Astrocyte (in vitro differentiated cells and primary cell): ENCODE results near the gene RAB8B.

Experiments
- CTCF ChIP-seq: IDR thresholded peaks from 2 replicates; pipeline ENCODE4 v1.5.1; 2011; ENCODE audit warnings: low read depth, mild to moderate bottlenecking, inconsistent platforms, low read length, moderate library complexity; ENCODE audit not compliant: insufficient read depth
- EZH2 ChIP-seq: IDR thresholded peaks from 2 replicates; pipeline ENCODE4 v1.6.1; 2012; ENCODE audit warnings: mild to moderate bottlenecking, low read length, inconsistent platforms; ENCODE audit not compliant: insufficient read depth

DNA sequence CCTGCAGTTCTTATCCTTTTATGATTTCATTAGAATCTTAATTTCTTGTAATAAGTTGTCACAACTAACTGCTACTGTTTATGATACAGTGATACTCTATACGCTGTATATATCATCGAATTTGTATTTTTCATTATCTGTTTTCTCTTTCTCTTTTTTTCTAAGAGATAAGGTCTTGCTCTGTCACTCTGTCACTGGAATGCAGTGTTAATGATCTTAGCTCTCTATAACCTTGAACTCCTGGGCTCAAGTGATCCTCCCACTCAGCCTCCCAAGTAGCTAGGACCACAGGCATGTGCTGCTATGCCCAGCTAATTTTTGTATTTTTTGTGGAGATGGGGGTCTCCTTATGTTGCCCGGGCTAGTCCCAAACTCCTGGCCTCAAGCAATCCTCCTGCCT lies 102.8 kb downstream of the RAB8B start:
- TF ChIP-seq EZH2 (no peak), CTCF (no peak)
